CD1c-positive myeloid dendritic cell (primary cell): ENCODE results near the gene ITPR1.

Experiments
- DNase-seq: peaks from one replicate; pipeline ENCODE4 v3.0.0-alpha.2; 2016; ENCODE audit errors: extremely low spot score

The ITPR1 gene

DNA sequence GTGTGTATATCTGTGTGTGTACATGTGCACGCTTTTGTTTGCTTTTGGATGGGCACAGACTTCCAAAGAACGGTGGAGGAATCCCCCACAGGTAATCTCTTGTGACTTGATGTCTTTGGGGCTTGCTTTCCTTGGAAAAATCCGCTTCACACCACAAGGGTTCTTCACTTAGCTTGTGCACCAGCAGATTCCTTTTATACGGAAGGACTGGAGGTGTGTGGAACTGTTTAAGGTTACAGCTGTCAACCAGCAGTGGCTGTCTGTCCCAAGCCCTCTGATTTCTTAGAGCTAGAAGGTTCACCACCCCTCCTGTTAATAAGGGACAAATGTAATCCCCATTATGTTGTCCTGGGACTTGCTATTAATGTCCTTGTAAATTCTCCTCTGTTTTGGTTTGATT is 193.5 kb downstream of the ITPR1 start:
- DNase-seq = no peak

DNA sequence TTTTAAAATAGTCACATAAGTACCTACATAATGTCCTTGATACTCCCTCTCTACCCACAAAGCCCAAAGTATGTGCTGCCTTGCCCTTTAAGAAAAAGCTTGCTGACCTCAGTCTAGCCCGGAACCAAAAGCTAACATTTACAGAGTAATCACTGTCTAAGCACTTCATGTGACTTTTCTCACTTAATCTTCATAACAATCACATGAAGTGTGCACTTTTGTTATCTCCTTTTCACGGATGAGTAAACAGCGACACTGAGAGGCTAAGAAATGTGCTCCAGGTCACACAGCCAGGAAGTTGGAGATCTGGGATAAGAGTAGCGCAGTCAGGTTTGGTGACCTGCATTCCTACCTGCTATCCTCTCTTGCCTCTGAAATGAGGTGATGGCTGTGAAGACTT is 194.0 kb downstream of the ITPR1 start:
- DNase-seq = no peak

GRCh38 chr3:4687596-4687995 is 194.4 kb downstream of the ITPR1 start:
- DNase-seq = no peak

DNA sequence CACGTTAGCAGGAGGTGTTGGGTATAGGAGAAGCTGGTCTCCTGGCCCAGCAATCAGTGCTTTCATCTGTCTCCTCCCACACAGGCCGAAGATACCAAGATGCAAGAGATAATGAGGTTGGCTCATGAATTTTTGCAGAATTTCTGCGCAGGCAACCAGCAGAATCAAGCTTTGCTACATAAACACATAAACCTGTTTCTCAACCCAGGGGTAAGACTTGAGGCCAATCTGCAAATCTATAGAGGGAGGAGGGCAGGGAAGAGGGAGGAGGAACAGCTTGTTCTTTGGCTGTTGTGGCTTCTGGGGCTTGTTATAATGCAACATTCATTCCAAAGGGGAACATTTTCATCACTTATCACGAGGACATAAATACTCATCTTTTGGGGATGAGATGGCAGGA is 195.3 kb downstream of the ITPR1 start:
- DNase-seq = no peak

DNA sequence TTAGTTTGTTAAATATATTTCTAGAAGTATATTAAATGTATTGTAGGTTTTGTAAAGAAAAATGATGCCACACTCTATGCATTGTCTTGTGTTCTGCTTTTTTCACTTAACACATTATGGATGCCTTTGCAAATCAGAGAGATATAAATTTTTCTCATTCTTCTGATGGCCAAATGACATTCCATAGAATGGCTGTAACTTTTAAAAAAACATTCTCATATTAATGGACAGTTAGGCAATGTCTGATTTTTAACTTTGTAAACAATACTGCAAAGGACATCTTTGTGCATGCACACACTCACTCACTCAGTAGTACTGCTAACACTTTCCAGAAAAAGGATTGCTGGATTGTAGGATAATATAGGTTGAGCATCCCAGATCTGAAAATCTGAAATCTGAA is 195.9 kb downstream of the ITPR1 start:
- DNase-seq = no peak

- DNase-seq = no peak
These were observed 197.1 kb downstream of the ITPR1 start for GRCh38 chr3:4690277-4690676.

- no peak for DNase-seq
These were observed 200.5 kb downstream of the ITPR1 start for GRCh38 chr3:4693620-4694019.

GRCh38 chr3:4695846-4696245 is 202.7 kb downstream of the ITPR1 start:
- DNase-seq = no peak

- DNase-seq = no peak
These were observed 203.1 kb downstream of the ITPR1 start for GRCh38 chr3:4696266-4696665.

GRCh38 chr3:4698125-4698821 is 205.1 kb downstream of the ITPR1 start:
- DNase-seq = no peak

DNA sequence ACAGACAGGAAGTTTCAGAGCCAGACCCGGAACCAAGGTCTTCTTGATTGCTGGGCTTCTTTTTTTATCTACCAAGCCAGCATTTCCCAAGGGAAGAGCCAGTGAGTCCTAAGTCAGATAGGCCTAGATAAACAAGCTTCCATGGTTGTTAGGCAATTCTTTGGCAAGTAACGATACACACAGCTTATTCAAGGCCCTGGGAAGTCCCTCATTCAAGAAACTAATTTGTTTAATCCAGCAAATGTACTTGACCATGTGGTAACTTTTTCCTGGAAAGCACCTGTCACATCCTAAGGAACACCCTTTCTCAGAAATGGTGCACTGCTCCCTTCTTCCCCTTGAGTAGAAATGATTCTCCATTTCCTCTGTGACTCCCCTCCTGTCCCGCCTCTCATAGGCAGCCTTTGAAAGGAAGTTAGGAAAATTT is 209.9 kb downstream of the ITPR1 start:
- no peak for DNase-seq

DNA sequence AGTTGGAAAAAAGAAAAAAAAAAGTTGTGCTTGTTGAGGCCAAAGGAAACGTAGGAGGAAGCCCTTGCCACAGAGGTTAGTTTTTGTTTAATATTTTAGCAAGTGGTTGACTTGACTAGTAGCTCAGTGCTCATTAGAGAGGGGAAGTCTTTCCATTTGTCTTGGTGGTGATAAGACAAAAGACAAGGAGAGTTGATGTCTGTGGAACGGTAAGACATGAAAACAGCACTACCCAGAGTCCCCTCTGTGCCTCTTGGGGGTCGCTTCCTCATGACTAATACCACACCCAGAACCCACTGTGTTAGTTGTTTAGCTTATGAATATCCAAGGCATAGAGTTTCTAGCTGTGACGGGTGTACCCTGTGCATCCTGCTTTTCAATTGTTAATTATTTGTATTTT is 211.4 kb downstream of the ITPR1 start:
- DNase-seq = no peak

DNA sequence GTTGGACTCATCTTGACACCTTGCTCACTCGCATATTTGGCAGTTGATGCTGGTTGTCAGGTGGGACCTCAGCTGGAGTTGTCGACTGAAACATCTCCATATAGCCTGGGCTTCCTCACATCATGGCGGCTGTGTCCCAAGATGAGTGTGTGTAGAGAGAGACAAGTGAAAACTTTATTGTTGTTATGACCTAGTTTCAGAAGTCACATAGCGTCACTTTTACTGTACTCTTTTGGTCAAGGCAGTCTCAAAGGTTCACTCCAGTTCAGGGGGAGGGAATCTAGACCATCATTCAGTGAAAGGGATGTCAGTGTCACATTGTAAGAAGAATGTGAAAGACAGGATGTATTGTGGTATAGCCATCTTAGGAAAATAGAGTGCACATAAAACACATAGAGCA is 214.2 kb downstream of the ITPR1 start:
- DNase-seq = no peak

GRCh38 chr3:4708230-4708629 is 215.1 kb downstream of the ITPR1 start:
- no peak for DNase-seq

DNA sequence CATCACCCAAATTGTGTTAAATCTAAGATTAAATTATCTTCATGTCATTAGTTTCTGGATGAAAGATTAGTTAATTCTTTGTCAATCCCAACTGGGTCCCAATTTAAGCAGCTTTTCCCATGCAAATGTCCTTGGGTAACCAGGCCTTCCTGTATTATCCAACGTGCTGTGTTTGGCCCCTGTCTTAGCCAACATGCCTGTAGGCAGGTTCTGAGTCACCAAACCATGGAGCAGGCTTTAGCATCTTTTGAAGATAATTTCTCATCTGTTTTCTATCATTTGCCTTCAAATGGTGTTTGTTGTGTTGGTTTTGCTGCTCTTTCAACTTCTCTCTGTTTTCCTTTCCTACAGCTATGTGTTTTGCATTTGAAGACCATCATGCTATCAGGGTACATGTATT is 216.2 kb downstream of the ITPR1 start:
- no peak for DNase-seq

DNA sequence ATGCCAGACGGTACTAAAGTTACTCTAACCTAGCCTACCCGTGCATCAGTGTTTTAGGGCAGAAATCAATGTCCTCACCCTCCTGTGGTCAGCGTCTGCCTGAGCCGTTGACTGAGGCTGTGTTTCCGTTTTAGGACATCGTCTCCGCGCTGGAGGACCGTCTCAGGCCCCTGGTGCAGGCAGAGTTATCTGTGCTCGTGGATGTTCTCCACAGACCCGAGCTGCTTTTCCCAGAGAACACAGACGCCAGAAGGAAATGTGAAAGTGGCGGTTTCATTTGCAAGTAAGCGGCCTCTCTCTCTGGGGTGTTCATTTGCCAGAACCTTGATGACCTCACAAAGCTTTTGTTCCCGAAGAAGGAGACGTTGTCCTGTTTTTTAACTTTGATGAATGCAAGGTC is 217.0 kb downstream of the ITPR1 start:
- DNase-seq = no peak

DNA sequence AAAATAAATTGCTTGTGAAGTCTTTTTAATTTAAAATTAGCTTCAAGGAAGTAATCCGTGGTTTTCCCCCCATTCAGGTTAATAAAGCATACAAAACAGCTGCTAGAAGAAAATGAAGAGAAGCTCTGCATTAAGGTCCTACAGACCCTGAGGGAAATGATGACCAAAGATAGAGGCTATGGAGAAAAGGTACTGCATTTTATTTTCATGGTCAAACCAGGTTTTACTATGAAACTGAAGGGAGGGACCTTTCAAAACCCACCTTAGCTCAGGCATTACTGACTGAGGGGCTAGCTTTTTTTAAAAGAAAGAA is 218.5 kb downstream of the ITPR1 start:
- no peak for DNase-seq

DNA sequence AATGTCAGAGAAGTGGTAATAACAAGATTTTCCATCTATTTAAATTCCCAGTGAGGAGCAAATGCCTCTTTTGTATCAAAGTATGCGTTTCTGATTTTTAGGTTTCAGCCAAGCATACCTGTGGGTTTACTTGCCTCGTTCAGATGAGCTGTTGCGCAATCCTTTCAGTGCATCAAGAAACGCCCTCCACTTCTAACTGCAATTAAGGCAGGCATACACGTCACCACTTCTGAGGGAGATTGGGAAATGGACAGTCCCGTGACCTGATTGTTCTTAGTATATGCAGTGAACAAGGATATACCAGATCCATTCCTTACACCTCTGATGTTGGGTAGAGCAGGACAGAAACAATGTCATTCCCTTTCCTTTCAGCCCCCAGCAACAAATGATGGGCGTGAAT is 219.0 kb downstream of the ITPR1 start:
- DNase-seq = peak; percentile 47

- DNase-seq = no peak
These were observed 220.9 kb downstream of the ITPR1 start for GRCh38 chr3:4714045-4714444.

DNA sequence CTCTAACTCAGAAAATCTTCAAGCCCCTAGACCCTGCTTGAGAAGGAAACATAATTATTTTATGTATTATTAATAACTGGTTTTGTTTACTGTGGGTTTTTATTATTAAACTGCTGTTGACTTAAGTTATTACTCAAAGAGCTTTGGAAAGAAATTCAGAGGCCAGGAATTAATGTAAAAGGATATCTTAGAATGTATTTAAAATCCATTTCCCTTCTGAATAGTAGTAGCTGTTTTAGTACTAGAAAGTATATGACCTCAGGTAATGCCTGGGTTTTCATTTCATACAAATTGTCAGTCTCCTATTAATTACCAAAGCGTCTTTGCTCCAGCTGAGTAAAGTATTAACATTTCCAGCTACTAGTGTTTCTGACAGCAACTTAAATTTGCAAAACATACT is 223.1 kb downstream of the ITPR1 start:
- no peak for DNase-seq

- DNase-seq = no peak
These were observed 223.7 kb downstream of the ITPR1 start for GRCh38 chr3:4716706-4717362.

DNA sequence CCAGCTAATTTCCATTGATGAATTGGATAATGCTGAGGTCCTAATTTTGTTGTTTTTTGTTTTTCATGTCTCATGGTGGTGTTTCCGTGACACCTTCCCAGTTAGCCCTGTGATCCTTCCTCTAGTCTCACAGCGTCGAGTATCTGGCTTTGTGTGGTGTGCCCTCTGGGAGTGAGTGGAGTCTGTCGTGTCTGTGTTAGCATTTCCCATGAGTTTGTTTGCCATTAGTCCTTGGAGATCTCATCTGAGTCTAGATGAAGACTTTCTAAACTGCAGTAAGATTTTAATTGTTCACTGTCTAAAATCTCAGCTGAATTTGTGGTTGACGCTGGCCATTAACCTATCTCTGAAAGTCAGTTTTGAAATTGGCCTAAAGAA is 224.2 kb downstream of the ITPR1 start:
- DNase-seq = no peak

- DNase-seq = no peak
These were observed 225.1 kb downstream of the ITPR1 start for GRCh38 chr3:4718179-4718736.

DNA sequence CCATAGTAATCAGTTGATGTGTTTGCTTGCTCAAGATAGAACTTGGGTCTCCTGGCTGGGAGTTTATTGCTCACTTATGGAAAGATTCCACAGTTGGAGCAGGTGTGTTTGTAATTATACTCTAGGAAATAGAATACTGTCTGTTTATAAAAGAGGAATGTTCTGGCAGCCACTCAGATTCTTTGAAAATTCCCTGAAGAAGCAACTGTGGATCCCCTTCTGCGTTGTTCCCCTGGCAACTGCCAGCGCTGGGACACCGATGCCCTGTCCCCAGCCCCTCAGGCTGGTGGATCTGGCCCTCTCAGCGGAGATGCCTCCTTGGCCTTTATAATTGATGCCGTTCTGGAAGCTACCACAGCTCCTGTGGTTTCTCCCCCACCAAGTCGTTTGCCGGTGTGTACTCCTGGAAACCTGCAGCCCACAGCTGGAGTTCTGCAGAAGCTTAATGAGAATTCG is 225.9 kb downstream of the ITPR1 start:
- no peak for DNase-seq
